Glomerular endothelial cell (primary cell): ENCODE measurements around the gene CPNE1. TPM values are rescaled to one million over a fixed set of nuclear protein-coding genes. Genes with fewer than 3 reads are reported as not detected.
"Not testable (repeated sequence)": the region's sequence is repeated elsewhere in the genome, so short reads cannot be mapped to it uniquely, and the experiment has no call there.

Experiments
- DNase-seq: peaks from one replicate; pipeline ENCODE4 v3.0.0-alpha.2; 2011; ENCODE audit warnings: low read depth, low spot score; ENCODE audit errors: extremely low read depth
- total RNA-seq: library from RNA; depleted of rRNA; stranded (reverse); fragments of >200 nt; gene quantifications from 2 replicates; pipeline ENCODE4 v1.2.3, GENCODE V29; 2015

Gene CPNE1
- 93.1 and 149 TPM in 2 replicates for total RNA-seq

DNA sequence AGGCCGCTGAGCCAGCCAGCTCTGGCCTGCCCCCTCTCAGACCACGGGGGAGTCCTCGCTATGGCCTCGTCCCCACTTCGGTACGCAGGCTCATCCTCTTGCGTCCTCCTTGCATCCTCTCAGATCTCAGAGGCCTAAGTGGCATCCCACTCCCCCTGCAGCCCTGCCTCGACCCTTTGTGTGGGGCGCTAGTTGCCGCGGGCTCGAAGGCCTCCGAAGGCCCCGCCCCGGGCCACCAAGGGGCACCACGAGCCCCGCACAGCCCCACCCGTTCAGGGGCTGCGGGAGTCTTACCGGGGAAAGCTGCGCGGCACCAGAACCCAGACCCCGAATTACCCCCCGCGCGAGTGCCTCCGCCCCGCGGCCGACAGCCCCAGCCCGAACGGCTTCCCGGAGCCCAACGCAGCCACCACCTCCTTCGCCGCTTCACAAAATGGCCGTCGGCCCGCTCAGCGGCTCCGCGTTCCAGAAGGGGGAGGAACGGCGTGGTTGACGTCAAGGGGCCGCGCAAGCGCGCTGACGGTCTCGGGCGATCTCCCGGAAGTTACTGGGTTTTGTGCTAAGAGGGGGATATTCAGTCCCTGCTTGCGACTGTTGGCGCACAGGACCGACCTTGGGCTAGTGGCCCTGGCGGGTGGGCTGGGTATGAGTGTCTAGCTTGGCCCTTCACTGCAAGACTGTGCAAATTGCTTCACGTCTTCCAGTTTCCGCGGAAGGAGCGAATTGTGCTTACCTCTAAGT is at the start of gene CPNE1, which contains the start of gene RBM12:
CPNE1 (minus strand) TSS at position 435 of the 741 bp plus-strand sequence. CDS start 31,977 bp downstream, outside the sequence.
RBM12 (minus strand) TSS at position 435 of the 741 bp plus-strand sequence. CDS start 9,578 bp downstream, outside the sequence.
- peak; percentile 72 for DNase-seq

DNA sequence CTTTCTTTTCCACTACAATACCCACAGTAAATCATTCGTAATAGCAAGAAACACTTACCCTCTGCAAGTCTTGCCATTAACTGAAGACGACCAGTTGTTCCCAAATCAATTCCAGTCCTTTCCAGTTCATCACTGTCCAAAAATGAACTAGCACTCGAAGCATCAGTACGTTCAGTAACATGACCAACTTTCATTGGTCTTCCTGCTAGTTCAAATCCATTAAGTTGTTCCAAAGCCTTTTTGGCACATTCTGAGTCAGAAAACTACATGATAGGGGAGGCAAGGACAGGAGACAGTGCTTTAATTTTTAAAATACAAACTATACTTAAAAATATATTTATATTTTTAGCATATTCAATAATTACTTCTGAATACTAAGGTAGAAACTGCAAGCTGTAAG is 49.4 kb upstream of the CPNE1 start:
- no peak for DNase-seq

DNA sequence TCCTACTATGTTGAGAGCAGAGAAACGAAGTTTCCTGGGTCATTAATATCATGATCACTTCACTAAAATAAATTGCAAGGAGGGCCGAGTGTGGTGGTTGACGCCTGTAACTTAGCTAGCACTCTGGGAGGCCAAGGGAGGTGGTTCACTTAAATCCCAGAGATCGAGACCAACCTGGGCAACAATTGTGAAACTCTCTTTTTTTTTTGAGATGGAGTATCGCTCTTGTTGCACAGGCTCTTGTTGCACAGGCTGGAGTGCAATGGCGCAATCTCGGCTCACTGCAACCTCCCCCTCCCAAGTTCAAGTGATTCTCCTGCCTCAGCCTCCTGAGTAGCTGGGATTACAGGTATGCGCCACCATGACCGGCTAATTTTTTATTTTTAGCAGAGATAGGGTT is 48.4 kb upstream of the CPNE1 start:
- DNase-seq, result not testable (repeated sequence)

DNA sequence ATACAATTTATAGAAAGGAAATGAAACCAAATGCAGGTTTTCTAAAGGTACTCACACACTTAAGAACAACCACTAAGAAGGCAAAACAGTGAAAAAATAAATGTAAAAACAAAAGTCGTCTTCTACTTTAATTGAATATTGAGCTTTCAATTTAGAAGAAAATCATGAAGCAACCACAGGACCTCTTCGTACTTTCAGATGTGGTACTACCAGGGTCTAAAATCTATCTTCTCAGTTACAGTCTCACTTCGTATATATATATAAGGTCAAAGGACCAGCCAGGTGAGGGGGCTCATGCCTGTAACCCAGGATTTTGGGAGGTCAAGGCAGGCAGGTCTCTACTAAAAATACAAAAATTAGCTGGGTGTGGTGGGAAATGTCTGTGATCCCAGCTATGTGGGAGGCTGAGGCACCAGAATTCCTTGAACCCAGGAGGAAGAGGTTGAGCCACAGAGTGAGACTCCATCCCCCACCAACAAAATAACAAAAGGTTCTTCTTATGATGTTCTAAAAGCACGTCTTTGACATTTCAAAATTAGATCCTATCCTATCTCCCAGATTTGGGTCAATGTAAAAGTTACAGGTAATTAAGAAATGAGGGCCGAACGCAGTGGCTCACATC is 47.0 kb upstream of the CPNE1 start:
- no peak for DNase-seq

DNA sequence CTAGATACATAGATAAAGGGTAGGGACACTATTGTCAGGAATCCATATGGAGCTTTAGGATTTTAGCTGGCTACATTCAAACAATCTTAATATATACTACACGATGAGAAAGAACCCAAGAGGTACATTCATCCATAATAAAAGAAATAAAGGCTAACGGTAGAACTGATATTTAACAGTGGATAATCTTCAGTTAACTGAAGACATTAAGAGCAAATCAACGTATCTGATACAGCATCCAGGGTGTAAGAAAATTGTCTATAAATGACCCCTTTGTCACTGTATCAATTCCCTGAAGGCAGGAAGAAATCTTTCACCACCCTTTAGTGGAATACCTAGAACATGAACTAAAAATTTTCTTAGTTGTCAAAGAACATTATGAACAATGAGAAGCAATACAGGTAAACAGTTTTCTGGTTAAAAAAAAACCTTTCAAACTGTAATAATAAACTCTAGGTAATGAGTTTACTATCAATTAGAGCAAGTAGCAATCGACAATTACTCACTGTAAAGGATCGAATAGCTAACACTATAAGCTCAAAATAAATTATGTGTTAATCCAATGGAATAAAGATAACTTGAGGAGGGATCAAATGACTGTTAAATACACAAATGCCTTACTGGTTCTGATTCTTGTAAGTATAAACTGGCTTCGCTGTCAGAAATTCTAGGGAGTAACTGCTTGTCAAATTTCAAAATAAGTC is 46.3 kb upstream of the CPNE1 start:
- DNase-seq, result no peak

DNA sequence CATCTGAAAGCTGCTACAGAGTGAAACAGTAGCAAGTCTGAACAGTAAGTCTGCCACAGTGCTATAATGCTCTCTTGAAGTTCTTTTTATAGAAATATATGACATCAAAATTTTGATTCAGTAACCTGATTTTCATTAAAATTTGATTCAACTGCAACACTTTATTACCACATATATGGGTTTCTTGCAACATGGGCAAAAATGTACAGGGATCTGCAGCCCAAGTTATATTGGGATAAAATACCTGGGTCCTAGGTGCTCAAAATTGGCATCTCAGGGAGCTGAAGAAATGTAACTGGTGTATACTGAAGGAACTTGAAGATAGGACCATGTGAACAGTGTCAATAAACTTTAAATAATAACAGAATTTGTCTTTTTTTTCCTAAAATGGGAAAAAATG is 45.3 kb upstream of the CPNE1 start:
- no peak for DNase-seq

DNA sequence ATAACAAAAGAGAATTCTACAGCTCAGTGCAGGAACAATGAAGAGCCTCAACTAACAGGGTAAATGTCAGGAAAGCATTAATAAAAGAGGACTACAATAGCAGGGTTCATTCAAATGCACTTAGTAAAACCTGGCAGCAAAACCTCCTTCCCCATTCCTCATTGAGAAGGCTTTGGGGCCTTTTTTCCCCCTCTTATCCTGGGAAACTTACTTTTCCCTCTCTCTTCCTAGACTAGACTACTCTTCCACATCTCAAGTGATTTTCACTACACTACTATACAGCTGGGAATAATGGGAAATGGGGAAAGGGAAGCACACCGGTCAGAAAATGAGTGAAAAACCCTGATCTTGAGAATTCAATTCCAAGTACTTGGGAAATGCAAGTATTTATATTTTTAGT is 44.6 kb upstream of the CPNE1 start:
- DNase-seq, result no peak

DNA sequence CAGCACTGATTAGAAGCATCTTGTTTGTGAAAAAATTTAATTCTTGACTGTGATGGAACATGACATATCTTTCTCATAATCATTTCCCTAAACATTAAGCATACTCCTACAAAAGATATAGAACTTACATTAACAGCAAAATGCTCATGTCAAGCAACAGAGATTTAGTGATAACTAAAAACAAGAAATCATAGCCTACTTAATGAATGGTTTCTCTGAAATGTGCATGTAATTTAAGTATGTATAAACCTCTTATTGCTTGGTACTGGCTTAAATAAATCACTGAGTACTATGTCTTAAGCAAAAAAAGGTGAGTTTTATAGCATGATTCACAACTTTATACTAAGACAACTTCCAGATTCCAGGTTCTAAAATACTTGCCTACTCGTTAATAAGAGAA is 43.8 kb upstream of the CPNE1 start:
- DNase-seq, result no peak

DNA sequence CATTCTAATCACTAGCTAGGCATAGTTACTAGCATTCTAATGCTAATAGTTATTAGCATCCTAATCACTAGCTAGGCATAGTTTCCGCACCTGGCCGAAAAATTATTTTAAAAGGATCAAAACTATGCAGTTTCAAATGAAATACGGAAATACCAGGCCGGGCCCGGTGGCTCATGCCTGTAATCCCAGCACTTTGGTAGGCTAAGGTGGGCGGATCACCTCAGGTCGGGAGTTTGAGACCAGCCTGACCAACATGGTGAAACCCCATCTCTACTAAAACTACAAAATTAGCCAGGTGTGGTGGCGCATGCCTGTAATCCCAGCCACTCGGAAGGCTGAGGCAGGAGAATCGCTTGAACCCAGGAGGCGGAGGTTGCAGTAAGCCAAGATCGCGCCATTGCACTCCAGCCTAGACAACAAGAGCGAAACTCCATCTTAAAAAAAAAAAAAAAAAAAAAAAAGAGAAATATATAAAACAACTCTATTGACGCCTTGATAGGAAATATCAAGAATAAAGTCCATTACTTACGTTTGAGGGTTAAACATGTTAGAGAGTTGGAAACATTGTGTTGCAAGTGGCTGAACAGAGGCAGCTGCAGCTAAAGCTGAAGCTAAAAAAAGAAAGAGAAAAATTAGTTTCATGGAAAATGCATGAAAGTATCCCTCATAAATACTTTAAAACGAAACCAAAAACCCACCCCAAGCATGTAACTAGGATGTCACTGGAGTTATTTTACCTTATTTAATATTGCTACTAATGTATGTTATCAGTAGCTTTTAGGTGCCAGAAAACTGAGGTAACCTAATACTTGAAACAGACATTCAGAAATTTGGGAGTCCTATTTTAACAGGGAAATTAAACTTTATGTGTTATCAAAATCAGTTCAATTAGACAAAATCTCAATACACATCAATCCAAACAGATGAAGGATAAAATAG is 42.2 kb upstream of the CPNE1 start:
- DNase-seq, result not testable (repeated sequence)

DNA sequence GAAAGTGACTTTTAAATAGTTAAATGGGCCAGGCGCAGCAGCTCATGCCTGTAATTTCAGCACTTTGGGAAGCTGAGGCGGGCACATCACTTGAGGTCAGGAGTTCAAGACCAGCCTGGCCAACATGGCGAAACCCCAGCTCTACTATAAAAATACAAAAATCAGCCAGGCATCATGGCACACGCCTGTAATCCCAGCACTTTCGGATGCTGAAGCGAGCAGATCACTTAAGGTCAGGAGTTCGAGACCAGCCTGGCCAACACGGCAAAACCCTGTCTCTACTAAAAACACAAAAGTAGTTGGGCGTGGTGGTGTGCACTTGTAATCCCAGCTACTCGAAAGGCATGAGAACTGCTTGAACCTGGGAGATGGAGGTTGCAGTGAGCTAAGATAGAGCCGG is 41.2 kb upstream of the CPNE1 start:
- not testable (repeated sequence) for DNase-seq

DNA sequence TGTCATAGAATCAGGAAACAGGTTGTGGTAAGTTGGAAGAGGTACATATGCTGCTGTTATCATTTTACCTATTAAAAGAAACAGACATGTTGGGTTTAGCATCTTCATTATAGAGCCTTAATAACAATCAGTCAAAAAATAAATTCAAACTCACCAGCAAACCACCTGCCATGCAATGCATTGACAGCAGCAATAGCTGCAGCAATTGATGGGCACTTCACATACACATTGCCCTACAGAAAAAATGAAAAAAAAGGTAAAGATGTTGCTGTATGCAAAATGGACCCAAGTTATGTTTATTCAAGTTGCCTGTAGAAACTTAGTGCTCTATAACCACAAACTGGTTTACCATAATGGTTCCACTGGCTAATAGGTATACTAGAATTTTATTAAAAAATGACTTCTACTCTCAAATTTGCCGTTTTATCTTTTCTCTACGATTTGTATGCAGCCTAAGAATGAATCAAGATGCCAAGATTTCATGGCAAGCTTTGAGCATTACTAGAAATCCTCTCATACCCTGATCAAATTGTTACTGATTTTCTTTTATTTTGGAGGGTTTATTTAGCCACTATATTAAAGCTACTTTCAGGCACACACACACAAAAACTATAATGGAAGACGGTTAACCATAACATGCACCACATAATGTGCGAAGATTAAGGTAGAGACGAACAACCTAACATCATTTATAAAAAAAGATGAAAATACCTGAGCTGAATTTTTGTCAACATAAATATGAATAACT is 40.0 kb upstream of the CPNE1 start:
- DNase-seq, result no peak

DNA sequence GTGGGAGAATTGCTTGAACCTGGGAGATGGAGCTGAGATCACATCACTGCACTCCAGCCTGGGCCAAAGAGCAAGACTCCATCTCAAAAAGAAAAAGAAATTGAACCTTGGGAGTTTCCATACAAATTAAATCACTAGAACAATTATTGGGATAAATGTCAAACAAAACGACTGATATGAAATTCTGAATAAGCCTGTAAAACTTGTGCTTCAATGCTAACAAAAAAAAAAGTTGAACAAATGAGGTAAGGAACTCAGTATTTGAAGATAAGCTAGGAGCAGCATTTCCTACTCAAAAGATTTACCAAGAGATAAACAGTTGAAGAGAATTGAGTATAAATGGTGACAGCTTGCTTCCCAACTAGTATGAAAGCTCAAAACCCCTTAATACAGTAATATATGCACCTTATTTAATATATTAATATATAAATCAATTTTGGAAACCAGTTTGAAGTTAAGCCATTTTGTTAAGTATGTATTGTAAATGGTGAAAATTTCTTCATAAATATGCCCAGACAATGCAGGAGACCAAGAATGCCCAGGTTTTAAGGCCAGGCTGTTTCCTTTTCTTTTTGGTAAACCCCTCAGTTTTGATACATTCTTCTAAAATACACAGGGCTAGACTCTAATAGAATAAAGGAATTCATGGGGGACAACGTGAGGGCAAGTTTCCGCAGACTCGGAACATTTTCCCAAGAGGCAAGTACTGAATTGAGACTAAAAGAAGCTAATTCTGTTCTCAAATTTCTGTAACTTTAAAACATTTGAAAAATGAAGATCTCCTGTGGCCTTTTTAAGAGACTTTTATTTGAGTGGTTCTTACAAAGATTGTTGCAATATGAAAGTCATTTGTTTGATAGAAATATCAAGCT is 38.4 kb upstream of the CPNE1 start:
- DNase-seq, result no peak

DNA sequence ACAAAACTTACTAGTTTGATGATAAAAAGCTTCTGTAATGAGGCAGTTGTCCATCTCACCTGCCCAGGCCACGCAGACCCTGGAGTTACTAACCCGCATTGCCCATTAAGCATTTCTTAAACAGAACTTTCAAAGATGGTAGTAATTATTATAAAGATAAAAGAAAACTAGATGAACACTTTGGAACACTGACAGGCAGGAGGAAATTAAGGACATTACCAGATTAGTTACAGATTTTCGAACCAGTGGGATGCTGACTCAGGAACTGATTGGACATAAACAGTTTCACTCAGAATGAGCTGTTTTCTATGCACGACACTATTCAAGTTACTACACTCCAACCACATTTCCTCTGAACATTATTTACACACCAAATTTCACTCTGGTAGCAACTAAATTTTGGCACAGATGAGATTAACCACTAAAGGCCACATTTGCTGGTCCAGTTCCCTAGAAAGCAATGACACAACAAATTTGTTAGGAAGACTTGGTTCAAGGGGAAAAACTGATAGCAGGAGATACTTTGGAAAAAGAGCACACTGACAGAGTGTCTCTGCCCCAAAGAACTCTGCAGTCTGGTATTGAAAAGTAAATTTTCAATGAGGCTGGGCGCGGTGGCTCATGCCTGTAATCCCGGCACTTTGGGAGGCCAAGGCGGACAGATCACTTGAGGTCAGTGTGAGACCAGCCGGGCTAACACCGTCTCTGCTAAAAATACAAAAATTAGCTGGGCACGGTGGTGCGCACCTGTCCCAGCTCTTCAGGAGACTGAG is 37.5 kb upstream of the CPNE1 start:
- no peak for DNase-seq

DNA sequence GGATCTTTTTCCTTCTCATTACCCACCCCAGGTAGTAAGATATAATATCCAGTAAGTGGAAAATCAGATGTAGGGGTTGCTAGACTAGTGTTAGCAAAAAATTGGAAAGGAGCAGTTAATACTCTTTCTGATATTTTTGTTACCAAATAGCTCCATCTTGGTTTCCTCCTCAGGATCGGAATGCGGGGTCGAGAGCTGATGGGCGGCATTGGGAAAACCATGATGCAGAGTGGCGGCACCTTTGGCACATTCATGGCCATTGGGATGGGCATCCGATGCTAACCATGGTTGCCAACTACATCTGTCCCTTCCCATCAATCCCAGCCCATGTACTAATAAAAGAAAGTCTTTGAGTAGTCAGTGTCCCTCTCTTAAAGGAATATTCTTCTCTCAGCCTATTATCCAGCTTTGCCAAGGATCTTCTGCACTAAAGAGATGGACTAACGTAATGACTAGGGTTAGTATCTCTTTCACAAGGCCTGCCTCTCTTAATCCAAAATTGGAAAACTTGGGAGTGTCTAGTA is 36.0 kb upstream of the CPNE1 start:
- DNase-seq, result no peak

DNA sequence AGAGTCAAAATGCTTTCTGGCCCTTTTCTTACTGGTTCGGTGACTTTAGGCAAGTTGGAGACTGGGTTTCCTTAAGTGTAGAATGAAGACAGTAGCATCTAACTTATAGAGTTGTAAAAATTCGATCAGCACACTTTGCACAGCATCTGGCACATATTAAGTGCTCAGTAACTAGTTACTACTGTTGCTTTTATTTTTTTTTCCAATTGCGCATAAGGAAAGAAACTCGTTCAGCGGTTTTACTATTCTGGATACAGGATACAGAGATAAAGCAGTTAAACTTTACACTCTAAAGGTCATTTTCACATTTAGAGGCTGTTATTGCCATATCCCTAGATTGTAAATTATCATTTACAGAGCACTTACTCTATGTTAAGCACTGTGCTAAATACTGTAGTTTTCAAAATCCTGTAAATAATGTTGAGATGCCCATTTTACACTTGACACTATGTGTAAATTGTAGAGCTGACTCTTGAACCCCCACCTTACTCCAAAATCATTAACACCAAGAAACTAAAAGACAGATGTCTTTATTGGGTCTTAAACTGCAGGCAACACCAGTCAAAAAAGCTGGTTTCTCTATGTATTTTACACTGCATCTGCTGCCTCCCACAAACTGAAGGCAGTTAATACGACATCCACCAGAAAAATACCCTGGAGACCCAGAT is 35.4 kb upstream of the CPNE1 start:
- no peak for DNase-seq

DNA sequence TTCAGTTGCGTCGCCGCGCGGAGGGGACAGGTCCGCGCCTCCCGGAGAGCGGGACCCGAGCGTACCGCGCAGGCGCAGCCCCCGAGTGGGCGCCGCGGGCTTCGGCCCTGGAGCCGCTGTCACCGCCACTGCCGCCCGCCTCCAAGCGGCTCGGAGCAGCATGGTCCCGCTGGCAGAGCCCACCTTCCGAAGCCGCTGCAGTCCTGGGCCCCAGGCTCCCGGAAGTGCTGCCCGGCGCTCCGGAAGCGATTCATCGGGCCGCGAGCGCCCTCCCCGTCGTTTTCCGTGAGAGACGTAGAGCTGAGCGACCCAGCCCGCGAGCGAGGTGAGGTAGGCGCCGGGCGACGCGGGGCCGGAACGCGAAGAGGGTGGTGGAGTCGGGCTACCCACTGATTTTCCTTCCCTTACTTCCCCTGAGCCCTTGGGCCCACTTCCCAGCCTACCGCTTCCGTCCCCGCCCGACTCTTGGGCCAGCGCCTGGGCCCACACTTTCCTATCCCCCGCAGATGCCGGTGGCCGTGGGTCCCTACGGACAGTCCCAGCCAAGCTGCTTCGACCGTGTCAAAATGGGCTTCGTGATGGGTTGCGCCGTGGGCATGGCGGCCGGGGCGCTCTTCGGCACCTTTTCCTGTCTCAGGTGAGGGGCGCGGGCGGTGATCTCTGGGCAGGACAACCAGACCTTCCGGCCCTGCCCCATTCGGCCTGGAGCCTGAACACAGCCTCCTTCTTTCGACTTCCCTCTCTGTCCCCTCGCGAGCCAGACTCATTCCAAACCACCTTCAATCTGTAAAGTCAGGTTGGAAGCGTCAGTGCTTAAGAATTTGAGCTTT is 34.6 kb upstream of the CPNE1 start, which contains the start of the genes NFS1 and ROMO1:
NFS1 (minus strand) TSS at position 226 of the 830 bp plus-strand sequence; CDS start at position 162, 64 bp downstream.
ROMO1 (plus strand) TSS at position 279 of the 830 bp plus-strand sequence; CDS start at position 507, 228 bp downstream.
- no peak for DNase-seq
